NT2/D1 (cell line): ENCODE results near the gene CAPN9.

Experiments used
- SUZ12 ChIP-seq: IDR thresholded peaks from 2 replicates; pipeline ENCODE4 v1.6.1; 2011; ENCODE audit not compliant: insufficient read length, insufficient read depth; ENCODE audit errors: extremely low read depth
- YY1 ChIP-seq: IDR thresholded peaks from 2 replicates; pipeline ENCODE4 v1.6.1; 2011; ENCODE audit not compliant: insufficient read length, insufficient read depth

DNA sequence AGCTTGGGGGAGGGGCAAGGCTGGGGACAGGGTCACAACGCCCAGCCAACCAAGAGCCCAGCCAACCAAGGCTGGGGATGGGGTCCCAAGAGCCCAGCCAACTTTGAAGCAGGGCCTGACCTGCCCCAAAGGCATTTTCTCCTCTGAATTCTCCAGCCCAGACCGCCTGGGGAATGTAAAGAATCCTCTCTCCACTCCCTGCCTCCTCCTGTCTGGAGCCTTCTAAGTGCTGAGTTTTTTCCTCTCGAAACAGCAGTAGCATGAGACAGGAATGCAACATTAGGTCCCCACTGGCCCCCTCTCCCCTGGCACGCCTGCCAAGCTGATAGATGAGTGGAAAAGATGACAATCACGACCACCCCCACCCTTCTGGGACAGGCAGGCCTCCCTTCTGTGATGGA lies 104.1 kb downstream of the CAPN9 start:
- TF ChIP-seq YY1 (no peak), SUZ12 (no peak)
